DOHH2 (cell line): ENCODE data around the gene PTPRN2.

Source experiments
- H3F3A ChIP-seq: fragments of 200-600 bp; sonication (generic), shearing (Covaris generic); 2 replicates; pipeline ENCODE4 v1.6.0; 2016; ENCODE audit warnings: antibody characterized with exemption, mild to moderate bottlenecking; ENCODE audit not compliant: control insufficient read depth, insufficient read depth
- H3K27ac ChIP-seq: fragments of 200-600 bp; sonication (generic); 2 replicates; pipeline ENCODE4 v1.5.1; 2014; ENCODE audit warnings: low read depth, mild to moderate bottlenecking, low read length, moderate library complexity
- H3K27me3 ChIP-seq: fragments of 200-600 bp; sonication (generic); 2 replicates; pipeline ENCODE4 v1.6.1; 2014; ENCODE audit warnings: mild to moderate bottlenecking, low read length, mixed read lengths; ENCODE audit not compliant: control insufficient read depth
- H3K36me3 ChIP-seq: fragments of 200-600 bp; sonication (generic); 2 replicates; pipeline ENCODE4 v1.6.1; 2014; ENCODE audit warnings: mild to moderate bottlenecking, low read length, moderate library complexity, mixed read lengths; ENCODE audit not compliant: control insufficient read depth
- H3K4me1 ChIP-seq: fragments of 200-600 bp; sonication (generic); 2 replicates; pipeline ENCODE4 v1.6.1; 2014; ENCODE audit warnings: mild to moderate bottlenecking, low read length, mixed read lengths; ENCODE audit not compliant: control insufficient read depth
- H3K4me2 ChIP-seq: fragments of 200-600 bp; sonication (generic); 2 replicates; pipeline ENCODE4 v1.6.0; 2014; ENCODE audit warnings: mild to moderate bottlenecking, low read length, moderate library complexity
- H3K4me3 ChIP-seq: fragments of 200-600 bp; sonication (generic); 2 replicates; pipeline ENCODE4 v1.5.1; 2014; ENCODE audit warnings: mild to moderate bottlenecking, low read length, mixed read lengths
- H3K79me2 ChIP-seq: fragments of 200-600 bp; sonication (generic); 2 replicates; pipeline ENCODE4 v1.6.1; 2014; ENCODE audit warnings: mild to moderate bottlenecking, low read length, mixed read lengths; ENCODE audit not compliant: control insufficient read depth
- H3K9me2 ChIP-seq: fragments of 200-600 bp; sonication (generic); replicated peaks from 2 replicates; pipeline ENCODE4 v1.6.1; 2014; ENCODE audit warnings: mild to moderate bottlenecking, low read length, mixed read lengths; ENCODE audit not compliant: control insufficient read depth
- H3K9me3 ChIP-seq: fragments of 200-600 bp; sonication (generic); 2 replicates; pipeline ENCODE4 v1.6.1; 2014; ENCODE audit warnings: antibody characterized with exemption, low read length, mixed read lengths; ENCODE audit not compliant: control insufficient read depth, insufficient read depth
- H4K20me1 ChIP-seq: fragments of 200-600 bp; sonication (generic); 2 replicates; pipeline ENCODE4 v1.6.0; 2014; ENCODE audit warnings: low read depth, mild to moderate bottlenecking, antibody characterized with exemption, low read length, moderate library complexity; ENCODE audit not compliant: control insufficient read depth, insufficient read depth
- CTCF ChIP-seq: fragments of 200-600 bp; sonication (generic); IDR thresholded peaks from one replicate; pipeline ENCODE4 v1.5.1; 2014; ENCODE audit warnings: antibody characterized with exemption, mild to moderate bottlenecking, low read depth, low read length; ENCODE audit not compliant: poor library complexity, severe bottlenecking
- EZH2phosphoT487 ChIP-seq: fragments of 200-600 bp; sonication (generic); IDR thresholded peaks from 2 replicates; pipeline ENCODE4 v1.6.1; 2017; ENCODE audit warnings: borderline replicate concordance, mild to moderate bottlenecking, antibody characterized with exemption, low read length, moderate library complexity, mixed read lengths

Gene PTPRN2

GRCh38 chr7:157905651-157906461, 681.8 kb downstream of the PTPRN2 start:
- Histone ChIP-seq H3K9me3 (peaks cover 42% of the 10 kb centered on the region; the same call in 1 of the 2 replicates), H3K9me2 (no peaks in the 10 kb centered on the region), H3K27me3 (no peaks in the 10 kb centered on the region), H3K4me3 (no peak overlapping the region), H3F3A (no peaks in the 10 kb centered on the region), H3K4me1 (no peaks in the 10 kb centered on the region), H3K79me2 (no peaks in the 10 kb centered on the region), H3K4me2 (no peak overlapping the region), H3K36me3 (no peaks in the 10 kb centered on the region), H3K27ac (no peak overlapping the region), H4K20me1 (no peaks in the 10 kb centered on the region)
- TF ChIP-seq CTCF, result no peak
- TF ChIP-seq EZH2phosphoT487, result no peak

GRCh38 chr7:157904866-157905570, 682.6 kb downstream of the PTPRN2 start:
- Histone ChIP-seq H3K4me3 (no peak overlapping the region), H3F3A (no peaks in the 10 kb centered on the region), H3K4me1 (no peaks in the 10 kb centered on the region), H3K4me2 (no peak overlapping the region), H4K20me1 (no peaks in the 10 kb centered on the region), H3K27me3 (no peaks in the 10 kb centered on the region), H3K9me3 (peaks cover 40% of the 10 kb centered on the region; the same call in 1 of the 2 replicates), H3K36me3 (no peaks in the 10 kb centered on the region), H3K79me2 (no peaks in the 10 kb centered on the region), H3K27ac (no peak overlapping the region), H3K9me2 (no peaks in the 10 kb centered on the region)
- TF ChIP-seq CTCF (no peak), EZH2phosphoT487 (no peak)

- no peaks in the 10 kb centered on the region for H3K36me3 ChIP-seq
- no peak for TF ChIP-seq CTCF
- no peak for TF ChIP-seq EZH2phosphoT487
- no peaks in the 10 kb centered on the region for H3K4me1 ChIP-seq
- H3K4me3 ChIP-seq, result no peak overlapping the region
- no peaks in the 10 kb centered on the region for H3K9me2 ChIP-seq
- H3K79me2 ChIP-seq, result no peaks in the 10 kb centered on the region
- H3K9me3 ChIP-seq, result peaks cover 34% of the 10 kb centered on the region; the same call in 1 of the 2 replicates
- no peaks in the 10 kb centered on the region for H4K20me1 ChIP-seq
- H3F3A ChIP-seq, result no peaks in the 10 kb centered on the region
- H3K27ac ChIP-seq, result no peak overlapping the region
- H3K27me3 ChIP-seq, result no peaks in the 10 kb centered on the region
- no peak overlapping the region for H3K4me2 ChIP-seq
Observed at GRCh38 chr7:157904211-157904865, 683.3 kb downstream of the PTPRN2 start.
